ENCODE results near the gene SOAT1. TPM values are rescaled to one million over a fixed set of nuclear protein-coding genes. Genes with fewer than 3 reads are reported as not detected.

SOAT1 gene
- total RNA-seq, 1 donor from 2014 or later: 73.0 TPM

DNA sequence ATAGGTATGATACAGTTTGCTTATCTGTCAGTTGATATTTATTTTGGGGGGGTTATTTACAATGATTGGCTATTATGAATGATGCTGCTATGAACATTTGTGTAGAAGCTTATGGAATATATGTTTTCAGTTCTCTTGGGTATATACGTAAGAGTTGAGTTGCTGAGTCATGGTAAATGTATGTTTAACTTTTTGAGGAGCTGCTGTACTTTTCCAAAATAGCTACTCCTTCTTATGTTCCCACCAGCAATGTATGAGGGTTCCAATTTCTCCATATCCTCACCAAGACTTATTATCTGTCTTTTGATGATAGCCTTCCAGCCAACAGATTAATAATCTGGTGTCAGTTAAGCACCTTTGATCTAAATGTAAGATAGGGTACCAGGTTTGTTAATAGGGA lies 11.9 kb downstream of the SOAT1 start:
- no peak for DNase-seq (ENCODE audit: low read depth)

DNA sequence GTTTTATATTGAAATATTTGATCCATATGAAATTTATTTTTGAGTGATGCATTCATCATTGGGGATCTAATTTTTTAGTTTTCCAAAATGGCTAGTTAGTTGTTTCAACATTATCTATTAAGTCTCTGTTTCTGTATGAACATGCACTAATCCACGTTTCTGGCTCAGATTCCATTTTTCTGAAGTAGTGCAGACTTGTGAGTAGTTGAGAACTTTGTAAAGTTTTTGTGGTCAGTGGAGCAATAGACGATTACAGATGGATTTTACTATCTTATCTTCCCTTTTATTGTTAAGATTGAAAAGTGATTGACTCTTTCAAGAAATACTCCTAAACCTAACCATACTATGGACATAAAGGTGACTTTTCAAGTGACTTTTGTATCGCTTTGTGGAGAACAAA lies 16.7 kb downstream of the SOAT1 start:
- peak; percentile 42 for DNase-seq (ENCODE audit: low read depth)

DNA sequence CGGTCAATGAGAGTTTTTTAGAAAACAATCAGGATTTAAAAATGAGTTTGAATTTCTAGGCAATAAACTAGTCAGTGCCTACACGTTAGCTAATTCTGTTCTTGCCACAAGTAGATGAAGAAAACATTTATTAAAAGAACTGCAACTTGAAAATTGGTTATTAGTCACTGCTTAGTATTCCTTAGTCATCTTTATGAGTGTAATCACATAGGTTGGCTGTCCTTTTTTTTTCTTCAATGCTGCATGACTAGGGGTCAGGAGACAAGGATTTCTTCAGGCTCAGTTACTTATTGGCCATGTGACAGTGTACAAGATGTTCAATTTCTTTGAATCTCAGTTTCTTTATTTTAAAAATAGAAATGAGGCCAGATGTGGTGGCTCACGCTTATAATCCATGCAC lies 17.1 kb downstream of the SOAT1 start:
- DNase-seq (ENCODE audit: low read depth): peak; percentile 99

DNA sequence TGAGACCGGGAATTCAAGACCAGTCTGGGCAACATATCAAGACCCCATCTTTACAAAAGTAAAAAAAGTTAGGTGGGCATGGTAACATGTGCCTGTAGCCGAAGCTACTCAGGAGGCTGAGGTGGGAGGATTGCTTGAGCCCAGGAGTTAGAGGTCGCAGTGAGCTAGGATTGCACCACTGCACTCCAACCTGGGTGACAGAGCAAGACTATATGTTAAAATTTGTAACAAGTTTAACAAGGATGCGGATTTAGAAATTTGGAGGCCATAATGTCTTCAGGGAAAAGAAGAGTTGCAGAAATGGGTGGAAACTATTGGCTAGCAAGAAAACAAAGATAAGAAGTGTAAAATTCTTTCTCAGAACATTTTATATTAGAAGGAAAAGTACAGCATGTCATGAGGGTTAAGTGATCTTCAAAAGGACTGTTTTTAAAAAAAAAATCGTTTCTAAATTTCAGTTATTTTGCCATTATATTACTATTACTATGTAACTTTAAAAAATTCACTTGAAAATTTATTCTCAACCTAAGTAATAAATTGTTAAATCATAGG lies 17.6 kb downstream of the SOAT1 start:
- DNase-seq (ENCODE audit: low read depth): no peak

DNA sequence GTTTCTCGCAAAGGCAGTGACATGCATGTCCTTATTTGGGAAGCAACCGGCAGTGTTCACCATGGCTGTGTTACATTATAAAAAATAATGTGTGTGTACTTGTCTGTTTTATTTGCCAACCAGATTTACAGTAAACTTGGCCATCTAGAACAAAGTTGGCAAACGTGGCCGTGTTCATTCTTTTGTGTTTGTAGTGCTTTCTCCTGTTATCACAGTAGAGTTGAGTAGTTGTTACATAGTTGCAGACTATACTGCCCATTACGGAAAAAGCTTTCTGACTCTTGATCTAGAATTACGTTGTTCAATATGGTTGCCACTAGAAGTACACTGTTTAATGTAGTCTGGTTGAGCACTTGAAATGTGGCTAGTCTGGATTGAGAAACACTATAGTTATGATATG lies 19.4 kb downstream of the SOAT1 start:
- no peak for DNase-seq (ENCODE audit: low read depth)

DNA sequence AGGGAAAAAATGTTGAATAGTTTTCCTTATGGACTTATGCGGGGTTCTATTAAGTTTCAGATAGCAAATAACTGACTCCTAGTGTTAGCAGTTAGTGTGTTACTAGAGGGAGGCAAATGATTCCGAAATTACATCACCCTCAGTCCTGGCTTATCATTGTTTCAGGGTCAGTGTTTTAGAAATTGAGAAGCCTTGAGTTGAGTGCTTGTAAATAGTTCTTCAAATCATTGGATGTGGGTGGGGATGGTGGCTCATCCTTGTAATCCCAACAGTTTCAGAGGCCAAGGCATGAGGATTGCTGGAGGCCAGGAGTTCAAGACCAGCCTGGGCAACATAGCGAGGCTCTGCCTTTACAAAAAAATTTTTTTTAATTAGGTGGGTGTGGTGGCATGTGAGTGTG lies 21.3 kb downstream of the SOAT1 start:
- peak; percentile 18 for DNase-seq (ENCODE audit: low read depth)

DNA sequence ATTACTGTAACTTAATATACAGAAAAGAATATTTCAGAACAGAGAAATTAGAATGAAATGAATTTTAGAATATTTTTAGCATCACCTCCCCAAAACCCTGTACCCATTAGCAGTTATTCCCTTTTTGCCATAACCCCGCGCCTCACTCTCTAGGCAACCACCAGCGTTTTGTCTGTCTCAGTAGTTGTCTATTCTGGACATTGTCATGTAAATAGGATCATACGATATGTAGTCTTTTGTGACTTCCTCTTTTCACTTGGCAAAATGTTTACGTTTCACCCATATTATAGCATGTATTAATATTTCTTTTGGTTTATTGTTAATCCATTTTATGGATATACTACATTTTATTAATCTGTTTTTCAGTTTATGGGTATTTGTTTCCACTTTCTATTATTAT lies 24.9 kb downstream of the SOAT1 start:
- DNase-seq (ENCODE audit: low read depth): no peak

DNA sequence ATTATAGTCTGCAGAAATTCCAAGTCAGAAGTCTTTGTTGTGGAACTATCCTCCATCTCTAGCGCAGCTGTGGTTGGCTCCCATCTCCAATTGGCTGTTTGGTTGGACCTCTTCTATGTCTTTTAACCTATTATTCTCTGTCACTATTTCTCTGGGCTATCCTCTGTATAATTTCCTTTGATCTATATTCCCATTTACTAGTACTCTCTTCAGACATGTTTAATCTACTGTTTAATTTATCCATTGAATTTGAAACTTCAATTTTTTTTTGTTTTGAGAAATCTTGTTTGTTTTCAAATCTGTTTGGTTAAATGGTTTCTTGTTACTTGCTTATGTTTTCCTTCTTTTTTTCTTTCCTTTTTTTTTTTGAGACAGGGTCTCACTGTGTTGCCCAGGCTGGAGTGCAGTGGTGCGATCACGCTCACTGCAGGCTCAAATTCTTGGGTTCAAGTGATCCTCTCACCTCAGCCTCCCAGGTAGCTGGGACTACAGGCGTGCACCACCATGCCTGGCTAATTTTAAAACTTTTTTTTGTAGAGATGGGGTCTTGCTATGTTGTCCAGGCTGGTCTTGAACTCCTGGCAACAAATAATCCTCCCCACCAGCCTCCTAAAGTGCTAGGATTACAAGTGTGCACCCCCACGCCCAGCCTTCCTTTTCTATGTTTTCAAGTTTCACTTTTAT lies 28.1 kb downstream of the SOAT1 start:
- DNase-seq (ENCODE audit: low read depth): no peak

DNA sequence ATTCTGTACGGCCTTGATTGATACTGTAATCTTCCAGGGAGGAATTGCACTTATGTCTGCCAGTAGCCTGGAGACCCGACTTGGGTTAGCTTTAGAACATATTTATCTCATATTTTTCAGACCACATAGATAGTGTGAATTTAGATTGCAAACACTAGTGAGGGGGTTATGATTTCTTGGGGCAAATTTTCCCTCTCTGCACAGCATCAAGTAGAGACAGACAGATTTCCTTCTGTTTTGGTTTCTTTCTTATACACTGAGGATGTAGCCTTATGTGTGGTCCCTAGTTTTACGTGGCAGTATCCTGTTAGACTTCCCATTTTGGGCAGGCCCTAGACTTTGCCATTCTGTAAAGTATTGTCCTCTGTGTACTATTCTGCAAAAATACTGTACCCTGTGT lies 29.0 kb downstream of the SOAT1 start:
- no peak for DNase-seq (ENCODE audit: low read depth)

DNA sequence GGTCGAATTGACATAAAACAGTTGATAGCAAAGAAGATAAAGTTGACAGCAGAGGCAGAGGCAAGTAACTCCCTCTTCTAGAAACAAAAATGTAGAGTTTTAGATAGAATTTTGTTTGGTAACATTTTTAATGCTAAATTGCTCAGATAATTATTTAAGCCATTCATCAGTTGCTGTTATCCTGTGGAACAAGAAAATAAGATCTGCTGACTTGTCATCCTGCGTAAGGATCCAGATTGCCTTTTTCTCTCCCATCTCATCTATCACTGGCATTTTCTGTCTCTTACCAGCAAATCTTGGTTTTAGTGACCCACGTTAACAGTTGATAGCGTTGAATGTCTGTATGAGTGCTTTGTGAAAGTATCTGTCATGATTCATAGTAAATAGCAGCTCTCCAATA lies 29.8 kb downstream of the SOAT1 start:
- DNase-seq (ENCODE audit: low read depth): no peak

DNA sequence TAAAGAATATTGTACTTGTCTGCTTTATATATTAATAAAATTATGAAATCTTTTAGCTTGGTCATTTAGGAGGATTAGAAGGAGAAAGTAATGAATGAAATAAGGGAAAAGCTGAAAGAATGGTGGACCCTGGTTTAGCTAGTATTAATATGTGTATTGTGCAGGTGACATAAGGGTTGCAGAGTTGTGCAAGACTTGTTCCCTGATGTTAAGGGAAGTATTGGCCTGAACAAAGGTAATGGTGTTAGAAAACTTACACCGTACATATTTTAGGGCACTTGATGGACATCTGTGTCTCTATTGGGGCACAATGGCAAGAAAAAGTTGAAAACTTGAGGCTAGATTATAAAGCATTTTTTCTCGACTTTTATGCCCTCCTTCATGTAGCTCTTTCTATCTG lies 32.2 kb downstream of the SOAT1 start:
- no peak for DNase-seq (ENCODE audit: low read depth)

DNA sequence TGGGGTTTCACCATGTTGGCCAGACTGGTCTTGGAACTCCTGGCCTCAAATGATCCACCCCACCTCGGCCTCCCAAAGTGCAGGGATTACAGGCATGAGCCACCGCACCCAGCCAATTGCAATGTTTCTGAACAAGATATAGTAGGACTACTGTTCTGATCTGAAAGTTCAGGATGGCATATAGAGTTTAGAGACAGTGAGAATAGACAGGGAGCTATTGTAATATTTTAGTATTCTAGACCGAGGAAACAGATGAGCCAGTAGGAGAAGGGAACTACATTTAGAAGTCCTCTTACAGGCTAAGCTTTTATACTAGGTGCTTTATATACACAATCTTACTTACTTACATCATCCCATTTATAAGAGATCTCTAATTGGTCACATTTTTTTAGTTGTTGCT lies 33.1 kb downstream of the SOAT1 start:
- no peak for DNase-seq (ENCODE audit: low read depth)

DNA sequence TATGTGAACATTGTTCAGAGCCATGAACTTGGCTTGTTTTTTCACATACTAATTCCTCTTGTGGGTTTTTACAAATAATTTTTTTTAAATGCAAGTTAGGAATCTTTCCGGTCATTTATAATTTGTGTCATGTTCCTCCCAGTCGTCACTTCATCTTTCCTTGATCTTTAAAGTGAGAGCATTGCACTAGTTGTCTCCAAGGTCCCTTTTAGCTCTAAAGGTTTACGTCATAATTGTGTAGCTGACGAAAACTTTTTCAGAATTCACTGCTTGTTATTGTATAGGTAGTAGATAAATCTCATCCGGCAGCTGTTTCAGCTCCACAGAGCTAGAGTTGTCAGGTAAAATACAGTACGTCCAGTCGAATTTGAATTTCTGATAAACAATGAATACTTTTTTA lies 33.6 kb downstream of the SOAT1 start:
- DNase-seq (ENCODE audit: low read depth): no peak

DNA sequence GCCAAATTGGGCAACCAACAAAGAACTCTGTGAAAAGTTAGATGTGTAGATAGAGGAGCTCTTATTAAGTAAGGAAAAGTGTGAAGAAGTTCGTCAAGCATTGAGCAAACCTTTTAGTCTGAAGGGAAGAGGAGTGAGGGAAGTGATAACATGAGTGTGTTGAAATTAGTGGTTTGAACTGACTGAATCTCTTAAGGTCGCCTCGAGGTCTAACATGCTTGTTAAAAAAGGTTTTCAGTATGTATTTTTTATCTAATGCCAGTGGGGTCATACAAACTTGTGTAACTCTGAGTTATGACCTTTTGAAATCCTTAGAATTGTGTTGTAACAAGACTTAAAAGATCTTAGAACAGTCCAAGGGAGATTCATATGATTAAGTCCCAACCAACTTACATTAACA lies 34.1 kb downstream of the SOAT1 start:
- DNase-seq (ENCODE audit: low read depth): no peak

DNA sequence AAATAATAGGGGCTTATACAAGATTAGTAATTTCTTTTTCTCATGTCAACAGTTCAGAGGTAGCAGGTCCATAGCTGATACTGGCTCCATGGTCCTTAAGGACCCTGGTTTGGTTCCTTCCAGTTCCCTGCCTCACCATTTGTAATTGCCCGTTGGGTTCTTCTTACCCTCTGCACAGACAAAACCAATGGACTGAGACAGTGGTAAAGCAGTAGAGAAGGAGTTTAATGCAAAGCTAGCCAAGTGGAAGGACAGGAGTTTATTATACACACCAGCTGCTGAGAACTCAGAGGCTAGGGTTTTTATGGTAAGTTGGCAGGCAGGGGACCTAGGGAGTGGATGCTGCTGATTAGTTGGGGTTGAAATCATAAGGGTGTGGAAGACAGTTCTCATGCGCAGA lies 36.3 kb downstream of the SOAT1 start:
- no peak for DNase-seq (ENCODE audit: low read depth)

DNA sequence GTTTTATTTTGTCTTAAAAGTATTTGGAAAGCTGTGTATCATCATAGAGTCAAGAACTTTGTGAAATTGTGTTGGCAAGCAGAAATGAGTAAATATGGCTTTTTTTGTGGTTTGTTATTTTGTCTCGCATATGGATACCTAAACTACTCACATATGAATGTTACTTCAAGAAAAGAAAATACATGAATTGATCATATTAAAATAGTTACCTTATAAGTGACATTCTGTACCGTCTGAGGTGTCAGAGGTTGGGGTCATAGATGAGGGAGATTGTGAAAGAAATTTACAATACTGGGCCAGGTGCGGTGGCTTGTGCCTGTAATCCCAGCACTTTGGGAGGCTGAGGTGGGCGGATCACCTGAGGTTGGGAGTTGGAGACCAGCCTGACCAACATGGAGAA lies 40.8 kb downstream of the SOAT1 start:
- DNase-seq (ENCODE audit: low read depth): no peak

DNA sequence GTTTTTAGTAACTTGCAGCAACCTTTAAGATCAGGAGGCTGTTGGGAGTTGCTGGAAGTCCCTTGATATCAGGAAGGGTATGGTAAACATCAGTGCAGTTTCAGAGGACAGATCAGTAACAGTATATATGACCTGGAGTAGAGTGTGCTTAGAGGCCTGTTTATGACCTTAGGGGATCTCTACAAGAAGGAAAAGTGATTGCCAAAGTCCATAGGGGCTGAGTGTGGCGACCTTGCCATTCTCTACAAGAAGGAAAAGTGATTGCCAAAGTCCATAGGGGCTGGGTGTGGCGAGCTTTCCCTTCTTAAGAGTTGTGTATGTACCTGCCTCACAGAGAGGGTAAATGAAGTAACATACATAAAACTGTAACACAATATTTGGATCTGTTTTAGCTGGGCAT lies 43.7 kb downstream of the SOAT1 start:
- no peak for DNase-seq (ENCODE audit: low read depth)

DNA sequence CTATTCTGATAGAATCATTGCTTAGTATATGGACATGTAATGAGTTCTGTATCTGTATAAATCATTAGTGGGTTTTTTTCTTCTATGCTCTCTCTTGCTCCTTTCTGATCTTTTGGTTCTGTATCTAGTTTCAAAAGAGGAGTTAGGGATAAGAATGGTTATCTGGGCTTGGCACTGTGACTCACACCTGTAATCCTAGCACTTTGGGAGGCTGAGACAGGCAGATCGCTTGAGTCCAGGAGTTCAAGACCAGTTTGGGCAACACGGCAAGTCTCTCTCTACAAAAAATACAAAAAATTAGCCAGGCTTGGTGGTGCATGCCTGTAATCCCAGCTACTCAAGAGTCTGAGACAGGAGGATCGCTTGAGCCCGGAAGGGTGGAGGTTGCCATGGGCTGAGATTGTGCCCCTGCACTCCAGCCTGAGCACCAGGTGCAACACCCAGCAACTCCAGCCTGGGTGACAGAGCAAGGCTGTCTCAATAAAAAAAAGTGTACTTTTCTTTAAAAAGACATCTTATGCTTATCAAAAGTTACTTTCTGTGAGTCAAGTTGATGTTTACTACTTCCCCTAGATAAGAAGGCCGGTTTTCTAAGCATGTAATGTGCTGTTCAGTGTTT lies 44.5 kb downstream of the SOAT1 start:
- DNase-seq (ENCODE audit: low read depth): no peak

DNA sequence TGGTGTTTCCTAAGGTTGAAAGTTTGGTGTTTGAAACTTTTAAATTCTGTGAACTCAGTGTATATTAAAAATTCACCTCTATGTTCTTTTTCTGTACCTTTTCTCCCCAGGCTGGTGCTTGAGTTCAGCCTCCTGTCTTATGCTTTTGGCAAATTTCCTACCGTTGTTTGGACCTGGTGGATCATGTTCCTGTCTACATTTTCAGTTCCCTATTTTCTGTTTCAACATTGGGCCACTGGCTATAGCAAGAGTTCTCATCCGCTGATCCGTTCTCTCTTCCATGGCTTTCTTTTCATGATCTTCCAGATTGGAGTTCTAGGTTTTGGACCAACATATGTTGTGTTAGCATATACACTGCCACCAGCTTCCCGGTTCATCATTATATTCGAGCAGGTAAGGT lies 47.3 kb downstream of the SOAT1 start:
- DNase-seq (ENCODE audit: low read depth): no peak

DNA sequence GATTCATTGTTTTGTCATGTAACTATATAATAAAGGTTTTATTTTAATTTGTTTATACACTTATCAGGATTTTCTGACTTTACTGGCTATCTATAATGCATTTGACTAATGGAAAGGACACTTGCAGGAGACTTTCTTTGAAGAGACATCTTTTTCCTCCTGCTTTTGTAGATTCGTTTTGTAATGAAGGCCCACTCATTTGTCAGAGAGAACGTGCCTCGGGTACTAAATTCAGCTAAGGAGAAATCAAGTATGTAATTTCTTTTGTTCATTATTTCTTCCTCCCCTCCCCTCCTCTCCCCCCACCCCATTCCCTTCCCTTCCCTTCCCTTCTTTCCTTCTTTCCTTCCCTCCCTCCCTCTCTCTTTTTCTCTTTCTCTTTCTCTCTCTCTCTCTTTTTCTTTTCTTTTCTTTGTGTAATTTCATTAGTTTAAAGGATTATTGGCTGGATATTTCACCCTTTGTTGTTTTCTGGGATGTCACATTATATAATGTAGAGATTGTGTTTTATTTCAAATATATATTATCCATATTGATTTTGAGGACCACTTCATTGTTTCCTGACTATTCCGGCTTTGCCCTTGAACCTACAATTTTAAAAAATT lies 48.4 kb downstream of the SOAT1 start:
- no peak for DNase-seq (ENCODE audit: low read depth)

DNA sequence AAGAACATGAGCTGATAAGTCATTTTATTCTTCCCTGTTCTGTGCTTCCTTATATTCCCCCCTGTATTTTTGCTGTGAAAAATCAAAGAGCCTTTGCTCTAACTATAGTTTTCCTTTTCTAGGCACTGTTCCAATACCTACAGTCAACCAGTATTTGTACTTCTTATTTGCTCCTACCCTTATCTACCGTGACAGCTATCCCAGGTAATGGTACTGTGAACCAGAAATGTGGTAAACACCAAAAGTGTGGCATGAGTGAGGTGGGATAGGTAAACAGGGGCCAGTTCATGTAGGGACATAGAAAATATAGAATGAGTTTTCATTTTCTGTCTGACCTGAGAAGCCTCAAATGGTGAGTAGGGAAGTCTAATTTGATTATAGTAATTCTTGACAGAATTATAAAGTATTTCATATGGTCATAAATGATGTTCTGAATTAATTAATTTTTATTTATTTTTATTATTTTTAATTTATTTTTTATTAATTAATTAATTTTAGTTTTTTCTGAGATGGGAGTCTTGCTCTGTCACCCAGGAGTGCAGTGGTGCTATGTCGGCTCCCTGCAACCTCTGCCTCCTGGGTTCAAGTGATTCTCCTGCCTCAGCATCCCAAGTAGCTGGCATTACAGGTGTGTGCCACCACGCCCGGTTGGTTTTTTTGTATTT lies 49.3 kb downstream of the SOAT1 start:
- DNase-seq (ENCODE audit: low read depth): no peak

DNA sequence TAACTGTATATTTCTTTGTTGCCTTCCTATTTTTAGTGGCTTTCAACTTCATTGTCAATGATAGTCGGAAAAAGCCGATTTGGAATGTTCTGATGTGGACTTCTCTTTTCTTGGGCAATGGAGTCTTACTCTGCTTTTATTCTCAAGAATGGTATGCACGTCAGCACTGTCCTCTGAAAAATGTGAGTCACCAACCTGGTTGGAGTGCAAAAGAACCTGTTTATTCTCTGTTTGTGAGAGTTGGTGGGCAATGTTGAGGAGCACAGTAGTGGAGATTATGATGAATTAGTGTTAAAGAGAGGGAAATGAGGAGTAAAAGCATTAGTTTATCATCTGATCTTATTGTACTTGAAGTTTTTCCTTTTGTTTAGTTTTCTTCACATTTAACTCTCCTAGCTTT lies 57.7 kb downstream of the SOAT1 start:
- no peak for DNase-seq (ENCODE audit: low read depth)

DNA sequence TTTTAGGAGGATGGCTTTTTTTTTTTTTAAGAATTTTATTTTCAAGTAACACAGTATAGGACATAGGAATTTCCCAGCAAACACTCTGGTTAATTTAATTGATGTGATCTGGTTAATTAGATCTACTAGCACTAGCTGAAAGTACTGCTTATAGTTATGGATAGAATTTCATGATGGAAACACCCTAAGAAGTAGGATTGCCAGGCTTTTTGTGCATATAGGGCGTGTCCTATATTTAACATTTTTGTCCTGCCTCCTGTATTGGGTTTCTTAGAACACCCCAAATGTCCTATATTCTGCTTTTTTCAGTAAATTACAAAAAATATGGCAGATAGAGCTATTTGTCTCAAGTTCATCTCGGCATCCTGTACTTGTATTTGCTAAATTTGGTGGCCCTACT lies 58.6 kb downstream of the SOAT1 start:
- DNase-seq (ENCODE audit: low read depth): no peak

Data from renal cortical epithelial cell (primary cell).